Esophagus muscularis mucosa (tissue), 4 donors: ENCODE measurements around the gene CAMTA1. TPM values are rescaled to one million over a fixed set of nuclear protein-coding genes. Genes with fewer than 3 reads are reported as not detected.

Experiments
- DNase-seq: peaks from one replicate; pipeline ENCODE4 v3.0.0-alpha.2; 2017; ENCODE audit errors: extremely low spot score
- H3K27ac ChIP-seq, 4 donors: fragments of 200-600 bp; sonication (generic); replicated peaks in 1 of 4; 1 replicate in 3 of 4; 2 replicates in 1 of 4; pipeline ENCODE4 v1.5.1; 2016 to 2019; ENCODE audit warnings: mild to moderate bottlenecking in 1 of 4
- H3K27me3 ChIP-seq, 4 donors: fragments of 200-600 bp; sonication (generic); one replicate each; pipeline versions ENCODE4 v1.5.1 to v1.6.0; 2016 to 2019
- H3K36me3 ChIP-seq, 4 donors: fragments of 200-600 bp; sonication (generic); one replicate each; pipeline ENCODE4 v1.5.1; 2016 to 2019
- H3K4me1 ChIP-seq, 4 donors: fragments of 200-600 bp; sonication (generic); one replicate each; pipeline ENCODE4 v1.5.1; 2016 to 2019
- H3K4me3 ChIP-seq, 4 donors: fragments of 200-600 bp; sonication (generic); 1 replicate in 2 of 4; 2 replicates in 2 of 4; pipeline ENCODE4 v1.5.1; 2016 to 2019; ENCODE audit warnings: mild to moderate bottlenecking in 4 of 4, moderate library complexity in 1 of 4
- H3K9me3 ChIP-seq, 4 donors: fragments of 200-600 bp; sonication (generic); 1 replicate in 3 of 4; 2 replicates in 1 of 4; pipeline ENCODE4 v1.5.1; 2016 to 2019
- CTCF ChIP-seq, 3 experiments: fragments of 200-600 bp in 2 of 3; fragments of 450-650 bp in 1 of 3; sonication (generic) in 2 of 3; IDR thresholded peaks; one replicate each; pipeline ENCODE4 v1.5.1; 2017 to 2019; ENCODE audit warnings: antibody characterized with exemption in 3 of 3, mild to moderate bottlenecking in 2 of 3, moderate library complexity in 1 of 3
- EP300 ChIP-seq: sonication (generic); formaldehyde crosslinking; IDR thresholded peaks from one replicate; pipeline ENCODE4 v1.6.1; 2017; ENCODE audit warnings: antibody characterized with exemption
- POLR2A ChIP-seq: fragments of 450-650 bp; IDR thresholded peaks from one replicate; pipeline ENCODE4 v1.6.1; 2017; ENCODE audit warnings: antibody characterized with exemption, moderate library complexity, mild to moderate bottlenecking, low read depth
- POLR2AphosphoS5 ChIP-seq, 2 donors: sonication (generic); formaldehyde crosslinking; IDR thresholded peaks; one replicate each; pipeline ENCODE4 v1.6.1; 2017; ENCODE audit warnings: antibody characterized with exemption in 2 of 2
- WGBS: methylation state at CpG from one replicate; pipeline ENCODE4 v1.1.5; 2018; 5-methylcytosine and 5-hydroxymethylcytosine counted together
- intact Hi-C: fragments of 100-400 bp; cut with DNase I; formaldehyde crosslinking; loops from one replicate; pipeline ENCODE4 v1.15.1; 2023
- total RNA-seq, 4 donors: library from RNA; depleted of rRNA; stranded (reverse); fragments of >200 nt; gene quantifications; one replicate each; pipeline versions ENCODE4 v1.1.0 to v1.2.1, GENCODE V29; 2016

The CAMTA1 gene
- total RNA-seq, 4 donors from 2014 or later, result 109 to 226 (median 139) TPM

- H3K27me3 ChIP-seq, result peaks cover 0 to 26% (median 0%) of the 10 kb centered on the region in 4 donors
- intact Hi-C loops, result no loop called here
- H3K4me3 ChIP-seq, result no peak overlapping the region
- TF ChIP-seq POLR2A (no peak), EP300 (no peak), POLR2AphosphoS5 (IDR thresholded peaks at IDR 0.05) (no peak), CTCF (IDR thresholded peaks at IDR 0.05) (no peak)
- 92% methylated on average over 14 of the region's 14 CpGs for WGBS
- DNase-seq, result no peak
- H3K36me3 ChIP-seq, result no peaks in the 10 kb centered on the region
- no peaks in the 10 kb centered on the region for H3K9me3 ChIP-seq
- H3K4me1 ChIP-seq, result peaks cover 0 to 7% (median 5%) of the 10 kb centered on the region in 4 donors
- no peak overlapping the region for H3K27ac ChIP-seq
Observed at GRCh38 chr1:7018826-7019225, 233.6 kb downstream of the CAMTA1 start.

DNA sequence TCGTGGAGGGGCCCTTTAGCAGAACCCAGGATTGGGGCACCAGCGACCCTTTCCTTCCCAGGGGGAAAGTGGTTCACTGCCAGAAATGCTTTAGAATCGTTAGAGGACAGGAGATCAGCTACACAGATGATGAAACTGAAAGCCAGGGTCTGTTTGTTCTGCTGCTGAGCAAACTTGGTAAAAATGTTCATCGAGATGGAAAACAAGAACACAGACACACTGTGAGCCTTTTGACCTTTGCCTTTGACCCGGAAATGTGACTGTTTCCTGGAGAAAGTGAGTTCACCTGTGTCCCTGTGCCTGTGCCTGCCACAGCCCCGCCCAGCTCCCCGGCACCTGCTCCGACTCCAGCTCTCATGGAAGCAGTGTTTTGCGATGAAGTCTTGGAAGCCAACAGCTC, 234.3 kb downstream of the CAMTA1 start:
- no peak overlapping the region for H3K27ac ChIP-seq
- intact Hi-C loops, result no loop called here
- no peak for TF ChIP-seq POLR2AphosphoS5 (IDR thresholded peaks at IDR 0.05)
- TF ChIP-seq POLR2A, result no peak
- TF ChIP-seq EP300, result no peak
- no peak for TF ChIP-seq CTCF (IDR thresholded peaks at IDR 0.05)
- WGBS, result 80% methylated on average over 9 of the region's 9 CpGs
- H3K4me1 ChIP-seq, result peaks cover 0 to under 1% (median 0%) of the 10 kb centered on the region in 4 donors
- H3K4me3 ChIP-seq, result no peak overlapping the region
- H3K9me3 ChIP-seq, result no peaks in the 10 kb centered on the region
- no peaks in the 10 kb centered on the region for H3K36me3 ChIP-seq
- peaks cover 0 to 26% (median 0%) of the 10 kb centered on the region in 4 donors for H3K27me3 ChIP-seq
- no peak for DNase-seq

GRCh38 chr1:7022058-7022457, 236.8 kb downstream of the CAMTA1 start:
- Histone ChIP-seq H3K4me1 (no peaks in the 10 kb centered on the region), H3K27ac (no peak overlapping the region), H3K4me3 (no peak overlapping the region), H3K36me3 (no peaks in the 10 kb centered on the region), H3K27me3 (peaks cover 0 to 26% (median 0%) of the 10 kb centered on the region in 4 donors), H3K9me3 (no peaks in the 10 kb centered on the region)
- DNase-seq, result no peak
- intact Hi-C loops, result no loop called here
- 67% methylated on average over 3 of the region's 3 CpGs for WGBS
- no peak for TF ChIP-seq EP300
- TF ChIP-seq CTCF (IDR thresholded peaks at IDR 0.05), result no peak
- TF ChIP-seq POLR2A, result no peak
- no peak for TF ChIP-seq POLR2AphosphoS5 (IDR thresholded peaks at IDR 0.05)

GRCh38 chr1:7025013-7025412, 239.8 kb downstream of the CAMTA1 start:
- Histone ChIP-seq H3K27me3 (peaks cover 0 to 13% (median 0%) of the 10 kb centered on the region in 4 donors), H3K4me1 (no peaks in the 10 kb centered on the region), H3K27ac (no peak overlapping the region), H3K9me3 (no peaks in the 10 kb centered on the region), H3K36me3 (no peaks in the 10 kb centered on the region), H3K4me3 (no peak overlapping the region)
- 84% methylated on average over 7 of the region's 7 CpGs for WGBS
- no peak for DNase-seq
- TF ChIP-seq POLR2A (no peak), EP300 (no peak), CTCF (IDR thresholded peaks at IDR 0.05) (no peak), POLR2AphosphoS5 (IDR thresholded peaks at IDR 0.05) (no peak)
- intact Hi-C loops, result no loop called here

- Histone ChIP-seq H3K4me1 (no peaks in the 10 kb centered on the region), H3K27me3 (peaks cover 0 to under 1% (median 0%) of the 10 kb centered on the region in 4 donors), H3K36me3 (no peaks in the 10 kb centered on the region), H3K9me3 (peaks cover 0 to under 1% (median 0%) of the 10 kb centered on the region in 4 donors), H3K27ac (no peak overlapping the region), H3K4me3 (no peak overlapping the region)
- DNase-seq, result no peak
- TF ChIP-seq CTCF (IDR thresholded peaks at IDR 0.05) (no peak), POLR2A (no peak), EP300 (no peak), POLR2AphosphoS5 (IDR thresholded peaks at IDR 0.05) (no peak)
- 91% methylated on average over 6 of the region's 6 CpGs for WGBS
- intact Hi-C loops, result no loop called here
Observed at GRCh38 chr1:7026169-7026568, 240.9 kb downstream of the CAMTA1 start.
